K562 (cell line): Measurements from ENCODE around the gene SEZ6L. TPM values are rescaled to one million over a fixed set of nuclear protein-coding genes. Genes with fewer than 3 reads are reported as not detected.
A peak's percentile ranks its signal among the peaks of the same experiment; 100 is the strongest.

Source experiments
- BCOR ChIP-seq: fragments of 450-650 bp; IDR thresholded peaks from 2 replicates; pipeline ENCODE4 v1.6.1; 2016
- CCAR2 ChIP-seq: fragments of 200-400 bp; formaldehyde crosslinking; IDR thresholded peaks from 2 replicates; pipeline ENCODE4 v1.6.1; 2017; ENCODE audit warnings: mild to moderate bottlenecking, low read depth, low read length
- CHD2 ChIP-seq: IDR thresholded peaks from 2 replicates; pipeline ENCODE4 v1.6.1; 2011; ENCODE audit warnings: low read depth, low read length
- ERF ChIP-seq: fragments of 450-650 bp; formaldehyde crosslinking; IDR thresholded peaks from 2 replicates; pipeline ENCODE4 v1.4.0; 2020; ENCODE audit warnings: mild to moderate bottlenecking, mixed read lengths
- FOXJ2 ChIP-seq: fragments of 200-800 bp; sonication (Bioruptor generic); IDR thresholded peaks from 2 replicates; pipeline ENCODE4 v1.6.1; 2016; ENCODE audit warnings: missing genetic modification characterization, missing compliant biosample characterization
- MBD1 ChIP-seq: fragments of 250-450 bp; sonication (Bioruptor Pico); IDR thresholded peaks from 2 replicates; pipeline ENCODE4 v1.8.0; 2022; ENCODE audit warnings: inconsistent platforms
- PATZ1 ChIP-seq: fragments of 250-450 bp; sonication (Bioruptor Pico); IDR thresholded peaks from 2 replicates; pipeline ENCODE4 v1.5.0; 2020; ENCODE audit warnings: mild to moderate bottlenecking, borderline replicate concordance
- SAP30 ChIP-seq: fragments of 200-600 bp; sonication (generic); IDR thresholded peaks from 2 replicates; pipeline ENCODE4 v1.6.1; 2012; ENCODE audit warnings: borderline replicate concordance, low read depth, mild to moderate bottlenecking, moderate library complexity, low read length, control low read depth, inconsistent platforms; ENCODE audit not compliant: insufficient read depth, poor library complexity, severe bottlenecking
- SIN3A ChIP-seq, 2 experiments: fragments of 150-350 bp in 1 of 2; IDR thresholded peaks; 2 replicates each; pipeline ENCODE4 v1.6.1; 2011 to 2016; ENCODE audit warnings: borderline replicate concordance in 2 of 2, low read depth in 2 of 2, low read length in 2 of 2, mild to moderate bottlenecking in 2 of 2, moderate library complexity in 2 of 2; ENCODE audit not compliant: control insufficient read depth in 1 of 2
- SMARCC2 ChIP-seq: fragments of 450-650 bp; IDR thresholded peaks from 2 replicates; pipeline ENCODE4 v1.6.1; 2017; ENCODE audit warnings: antibody characterized with exemption, moderate library complexity, mild to moderate bottlenecking, low read depth
- TAF9B ChIP-seq: fragments of 450-650 bp; IDR thresholded peaks from 2 replicates; pipeline ENCODE4 v1.6.1; 2018; ENCODE audit warnings: mild to moderate bottlenecking; ENCODE audit not compliant: partially characterized antibody
- TRIM24 ChIP-seq, 2 experiments: fragments of 450-650 bp; IDR thresholded peaks; 2 replicates each; pipeline ENCODE4 v1.6.1; 2016
- ZFP36 ChIP-seq: fragments of 150-350 bp; IDR thresholded peaks from 2 replicates; pipeline ENCODE4 v1.6.1; 2018; ENCODE audit warnings: low read length, low read depth; ENCODE audit not compliant: partially characterized antibody
- ZNF165 ChIP-seq: fragments of 250-450 bp; sonication (Bioruptor Pico); IDR thresholded peaks from 2 replicates; pipeline ENCODE4 v1.4.0; 2020; ENCODE audit warnings: borderline replicate concordance
- ZNF3 ChIP-seq: fragments of 250-450 bp; sonication (Bioruptor Pico); IDR thresholded peaks from 2 replicates; pipeline ENCODE4 v1.5.0; 2021; ENCODE audit warnings: mild to moderate bottlenecking, moderate library complexity
- ZNF436 ChIP-seq: fragments of 250-450, 450-650 bp; sonication (Bioruptor Pico); formaldehyde crosslinking; IDR thresholded peaks from 2 replicates; pipeline ENCODE4 v1.7.0; 2020; ENCODE audit warnings: mild to moderate bottlenecking
- polyA plus RNA-seq, 8 experiments: library from polyadenylated mRNA; depleted of rRNA in 4 of 8; stranded (reverse) in 5 of 8; unstranded in 3 of 8; fragments of >200 nt; fragmentation: Nextera tagmentation in 2 of 8; fragmentation: Illumina TruSeq in 1 of 8; extraction: Ambion mirVana in 2 of 8; extraction: Trizol in 1 of 8; gene quantifications; 2 replicates each; pipeline versions ENCODE4 v1.2.1 to v1.2.3, GENCODE V29; 2011 to 2014; ENCODE audit warnings: inconsistent platforms in 1 of 8, missing spikeins in 1 of 8
- total RNA-seq, 7 experiments: library from RNA; depleted of rRNA in 6 of 7; stranded (reverse); fragments of >200 nt in 6 of 7; fragmentation: Illumina TruSeq in 2 of 7; extraction: Trizol in 2 of 7; gene quantifications; 2 replicates each; pipeline versions ENCODE4 v1.2.1 to v1.2.3, GENCODE V29; 2011 to 2021; ENCODE audit warnings: low replicate concordance in 1 of 7
- TF ChIP-seq, protein P1 (sequence below): fragments of 250-450 bp; sonication (Bioruptor Pico); IDR thresholded peaks from 2 replicates; pipeline ENCODE4 v1.4.0; 2020
- TF ChIP-seq, protein P2 (sequence below): fragments of 450-650 bp; IDR thresholded peaks from 2 replicates; pipeline ENCODE4 v1.6.1; 2017; ENCODE audit warnings: antibody characterized with exemption

Gene SEZ6L
- total and polyA plus RNA-seq, 9 of the 15 experiments (the other 6 are each of a cell fraction or from before 2014, with no cell fraction given), result not detected

- no peak for TF ChIP-seq MBD1 (CRISPR knock-in tag)
- TF ChIP-seq SMARCC2, result no peak
- peak; percentile 48 for TF ChIP-seq BCOR
- TF ChIP-seq ZNF436 (CRISPR knock-in tag), result peak; percentile 79
- TF ChIP-seq CHD2, result no peak
- TF ChIP-seq SIN3A (IDR thresholded peaks at IDR 0.05; ENCODE audit: borderline replicate concordance in 2 of 2, control insufficient read depth in 1 of 2, low read depth in 2 of 2, low read length in 2 of 2), result no peak
- no peak for TF ChIP-seq SAP30
- no peak for TF ChIP-seq CCAR2
- no peak for TF ChIP-seq ZNF165 (CRISPR knock-in tag)
- no peak for TF ChIP-seq ZNF3
- TF ChIP-seq TAF9B, result no peak
- no peak for TF ChIP-seq ERF (CRISPR knock-in tag)
- TF ChIP-seq, protein P1, sequence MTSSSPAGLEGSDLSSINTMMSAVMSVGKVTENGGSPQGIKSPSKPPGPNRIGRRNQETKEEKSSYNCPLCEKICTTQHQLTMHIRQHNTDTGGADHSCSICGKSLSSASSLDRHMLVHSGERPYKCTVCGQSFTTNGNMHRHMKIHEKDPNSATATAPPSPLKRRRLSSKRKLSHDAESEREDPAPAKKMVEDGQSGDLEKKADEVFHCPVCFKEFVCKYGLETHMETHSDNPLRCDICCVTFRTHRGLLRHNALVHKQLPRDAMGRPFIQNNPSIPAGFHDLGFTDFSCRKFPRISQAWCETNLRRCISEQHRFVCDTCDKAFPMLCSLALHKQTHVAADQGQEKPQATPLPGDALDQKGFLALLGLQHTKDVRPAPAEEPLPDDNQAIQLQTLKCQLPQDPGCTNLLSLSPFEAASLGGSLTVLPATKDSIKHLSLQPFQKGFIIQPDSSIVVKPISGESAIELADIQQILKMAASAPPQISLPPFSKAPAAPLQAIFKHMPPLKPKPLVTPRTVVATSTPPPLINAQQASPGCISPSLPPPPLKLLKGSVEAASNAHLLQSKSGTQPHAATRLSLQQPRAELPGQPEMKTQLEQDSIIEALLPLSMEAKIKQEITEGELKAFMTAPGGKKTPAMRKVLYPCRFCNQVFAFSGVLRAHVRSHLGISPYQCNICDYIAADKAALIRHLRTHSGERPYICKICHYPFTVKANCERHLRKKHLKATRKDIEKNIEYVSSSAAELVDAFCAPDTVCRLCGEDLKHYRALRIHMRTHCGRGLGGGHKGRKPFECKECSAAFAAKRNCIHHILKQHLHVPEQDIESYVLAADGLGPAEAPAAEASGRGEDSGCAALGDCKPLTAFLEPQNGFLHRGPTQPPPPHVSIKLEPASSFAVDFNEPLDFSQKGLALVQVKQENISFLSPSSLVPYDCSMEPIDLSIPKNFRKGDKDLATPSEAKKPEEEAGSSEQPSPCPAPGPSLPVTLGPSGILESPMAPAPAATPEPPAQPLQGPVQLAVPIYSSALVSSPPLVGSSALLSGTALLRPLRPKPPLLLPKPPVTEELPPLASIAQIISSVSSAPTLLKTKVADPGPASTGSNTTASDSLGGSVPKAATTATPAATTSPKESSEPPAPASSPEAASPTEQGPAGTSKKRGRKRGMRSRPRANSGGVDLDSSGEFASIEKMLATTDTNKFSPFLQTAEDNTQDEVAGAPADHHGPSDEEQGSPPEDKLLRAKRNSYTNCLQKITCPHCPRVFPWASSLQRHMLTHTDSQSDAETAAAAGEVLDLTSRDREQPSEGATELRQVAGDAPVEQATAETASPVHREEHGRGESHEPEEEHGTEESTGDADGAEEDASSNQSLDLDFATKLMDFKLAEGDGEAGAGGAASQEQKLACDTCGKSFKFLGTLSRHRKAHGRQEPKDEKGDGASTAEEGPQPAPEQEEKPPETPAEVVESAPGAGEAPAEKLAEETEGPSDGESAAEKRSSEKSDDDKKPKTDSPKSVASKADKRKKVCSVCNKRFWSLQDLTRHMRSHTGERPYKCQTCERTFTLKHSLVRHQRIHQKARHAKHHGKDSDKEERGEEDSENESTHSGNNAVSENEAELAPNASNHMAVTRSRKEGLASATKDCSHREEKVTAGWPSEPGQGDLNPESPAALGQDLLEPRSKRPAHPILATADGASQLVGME, result no peak
- TF ChIP-seq ZFP36, result peak; percentile 98
- no peak for TF ChIP-seq TRIM24 (IDR thresholded peaks at IDR 0.05)
- TF ChIP-seq PATZ1 (CRISPR knock-in tag), result no peak
- TF ChIP-seq, protein P2, sequence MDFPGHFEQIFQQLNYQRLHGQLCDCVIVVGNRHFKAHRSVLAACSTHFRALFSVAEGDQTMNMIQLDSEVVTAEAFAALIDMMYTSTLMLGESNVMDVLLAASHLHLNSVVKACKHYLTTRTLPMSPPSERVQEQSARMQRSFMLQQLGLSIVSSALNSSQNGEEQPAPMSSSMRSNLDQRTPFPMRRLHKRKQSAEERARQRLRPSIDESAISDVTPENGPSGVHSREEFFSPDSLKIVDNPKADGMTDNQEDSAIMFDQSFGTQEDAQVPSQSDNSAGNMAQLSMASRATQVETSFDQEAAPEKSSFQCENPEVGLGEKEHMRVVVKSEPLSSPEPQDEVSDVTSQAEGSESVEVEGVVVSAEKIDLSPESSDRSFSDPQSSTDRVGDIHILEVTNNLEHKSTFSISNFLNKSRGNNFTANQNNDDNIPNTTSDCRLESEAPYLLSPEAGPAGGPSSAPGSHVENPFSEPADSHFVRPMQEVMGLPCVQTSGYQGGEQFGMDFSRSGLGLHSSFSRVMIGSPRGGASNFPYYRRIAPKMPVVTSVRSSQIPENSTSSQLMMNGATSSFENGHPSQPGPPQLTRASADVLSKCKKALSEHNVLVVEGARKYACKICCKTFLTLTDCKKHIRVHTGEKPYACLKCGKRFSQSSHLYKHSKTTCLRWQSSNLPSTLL, result no peak
- TF ChIP-seq FOXJ2 (tag), result no peak
Observed at GRCh38 chr22:26357281-26357680, 188.0 kb downstream of the SEZ6L start (continued).
